C4-2B (cell line): ENCODE results near the gene SP5.

Source experiments
- CTCF ChIP-seq: fragments of 450-650 bp; conservative IDR thresholded peaks from 2 replicates; pipeline ENCODE4 v1.5.1; 2017; ENCODE audit warnings: mild to moderate bottlenecking
- ZFX ChIP-seq: fragments of 450-650 bp; IDR thresholded peaks from 2 replicates; pipeline ENCODE4 v1.6.1; 2017

- TF ChIP-seq CTCF: no peak
- TF ChIP-seq ZFX: no peak
Observed at GRCh38 chr2:170716851-170717598, 1.9 kb downstream of the SP5 start.
